GM21825 (cell line): ENCODE data around the gene CCDC92B.

ENCODE experiments used
- ATAC-seq: cut with Tn5 transposase; IDR thresholded peaks from one replicate; pipeline ENCODE4 v1.9.1; 2021; ENCODE audit warnings: mild to moderate bottlenecking, moderate library complexity; ENCODE audit not compliant: unreplicated experiment

The CCDC92B gene

DNA sequence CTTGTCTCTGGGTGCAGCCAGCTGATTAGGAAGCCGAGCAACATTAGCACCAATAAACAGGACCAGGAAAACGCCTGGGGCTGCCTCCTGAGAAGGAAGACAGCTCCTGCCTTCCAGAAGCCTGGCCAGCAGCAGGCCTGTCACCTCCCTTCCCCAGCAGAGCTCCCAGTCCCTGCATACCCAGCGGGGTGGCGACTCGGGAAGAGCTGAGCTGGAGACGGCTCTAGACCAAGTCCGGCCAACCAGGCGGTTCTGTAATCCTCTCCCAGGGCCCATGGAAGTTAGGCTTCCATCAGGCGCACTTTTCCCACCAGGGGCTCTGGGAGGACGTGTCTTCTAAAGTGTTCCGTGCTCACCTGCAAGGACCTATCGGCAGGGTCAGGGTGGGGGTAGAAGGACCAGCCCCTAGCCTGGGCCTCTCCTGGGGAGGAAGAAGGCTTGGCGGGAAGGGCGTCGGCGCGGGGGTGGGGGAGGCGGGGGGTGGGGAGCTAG, 25.9 kb downstream of the CCDC92B start:
- ATAC-seq = no peak

DNA sequence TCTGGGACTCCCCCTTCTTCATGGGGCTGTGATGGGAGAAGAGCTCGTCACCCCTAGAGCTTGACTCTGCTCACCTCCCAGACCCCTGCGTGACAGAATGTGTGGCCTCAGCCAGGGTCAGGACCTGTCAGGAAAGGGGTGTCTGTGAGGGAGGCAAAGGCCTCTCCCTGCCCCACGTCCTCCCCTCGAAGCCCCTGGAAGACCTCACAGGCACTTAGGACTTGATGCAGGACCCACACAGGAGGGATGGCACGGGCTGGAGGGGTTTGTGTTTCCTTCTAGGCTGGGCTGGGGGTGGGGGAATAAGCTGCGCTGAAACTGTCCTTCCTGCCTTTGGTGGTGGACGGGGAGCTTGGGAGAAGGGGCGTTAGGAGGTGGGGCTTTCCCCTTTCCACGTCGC, 26.8 kb downstream of the CCDC92B start:
- no peak for ATAC-seq

DNA sequence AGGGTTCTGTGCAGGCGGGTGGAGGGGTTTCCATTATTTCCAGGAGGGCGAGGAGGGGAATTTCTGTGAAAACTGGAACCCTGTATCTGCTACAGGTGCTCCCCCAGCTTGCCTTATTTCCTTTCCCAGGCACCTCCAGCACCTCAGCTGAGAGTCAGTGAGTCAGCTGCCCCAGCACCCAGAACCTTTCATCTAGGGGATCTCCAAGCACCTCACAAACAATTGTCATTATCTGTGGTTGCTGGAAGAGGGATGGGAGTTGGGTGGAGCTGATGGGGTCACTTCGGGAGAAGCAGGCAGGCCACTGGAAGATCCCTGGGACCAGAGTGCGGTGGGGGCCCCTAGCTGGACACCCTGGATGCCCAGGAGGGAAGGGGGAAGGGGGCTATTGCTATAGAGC, 27.8 kb downstream of the CCDC92B start:
- ATAC-seq = no peak

- ATAC-seq = no peak
Measured at GRCh38 chr17:2719861-2720260, 29.6 kb downstream of the CCDC92B start.

- no peak for ATAC-seq
Measured at GRCh38 chr17:2718150-2718938, 31.1 kb downstream of the CCDC92B start.

DNA sequence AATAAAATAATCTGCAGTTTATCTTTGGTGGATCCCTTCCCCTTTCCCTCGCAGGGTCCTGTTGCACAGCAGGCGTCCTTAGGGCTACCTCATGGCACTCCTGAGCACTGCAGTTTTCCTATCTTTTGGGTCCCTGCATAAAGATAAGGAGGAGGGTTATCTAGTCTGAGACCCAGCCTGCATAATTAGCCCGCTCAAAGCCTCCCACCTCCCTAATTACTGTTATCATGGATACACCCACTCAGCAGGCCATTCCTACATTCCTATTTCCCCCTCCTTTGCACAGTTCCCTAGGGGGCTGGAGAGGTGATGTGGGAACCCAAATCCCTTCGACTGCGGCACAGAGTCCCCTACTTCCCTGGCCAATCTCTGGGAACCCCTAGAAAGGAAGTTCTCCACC, 32.8 kb downstream of the CCDC92B start:
- no peak for ATAC-seq

GRCh38 chr17:2713881-2714280, 35.6 kb downstream of the CCDC92B start:
- ATAC-seq = no peak

- ATAC-seq = no peak
Measured at GRCh38 chr17:2712300-2713043, 37.0 kb downstream of the CCDC92B start.

- peak; percentile 56 for ATAC-seq
Measured at GRCh38 chr17:2711608-2712299, 37.7 kb downstream of the CCDC92B start, which contains the start of gene CLUH. CLUH (minus strand) TSS chr17:2711764; CDS start chr17:2711661, 103 bp downstream.

DNA sequence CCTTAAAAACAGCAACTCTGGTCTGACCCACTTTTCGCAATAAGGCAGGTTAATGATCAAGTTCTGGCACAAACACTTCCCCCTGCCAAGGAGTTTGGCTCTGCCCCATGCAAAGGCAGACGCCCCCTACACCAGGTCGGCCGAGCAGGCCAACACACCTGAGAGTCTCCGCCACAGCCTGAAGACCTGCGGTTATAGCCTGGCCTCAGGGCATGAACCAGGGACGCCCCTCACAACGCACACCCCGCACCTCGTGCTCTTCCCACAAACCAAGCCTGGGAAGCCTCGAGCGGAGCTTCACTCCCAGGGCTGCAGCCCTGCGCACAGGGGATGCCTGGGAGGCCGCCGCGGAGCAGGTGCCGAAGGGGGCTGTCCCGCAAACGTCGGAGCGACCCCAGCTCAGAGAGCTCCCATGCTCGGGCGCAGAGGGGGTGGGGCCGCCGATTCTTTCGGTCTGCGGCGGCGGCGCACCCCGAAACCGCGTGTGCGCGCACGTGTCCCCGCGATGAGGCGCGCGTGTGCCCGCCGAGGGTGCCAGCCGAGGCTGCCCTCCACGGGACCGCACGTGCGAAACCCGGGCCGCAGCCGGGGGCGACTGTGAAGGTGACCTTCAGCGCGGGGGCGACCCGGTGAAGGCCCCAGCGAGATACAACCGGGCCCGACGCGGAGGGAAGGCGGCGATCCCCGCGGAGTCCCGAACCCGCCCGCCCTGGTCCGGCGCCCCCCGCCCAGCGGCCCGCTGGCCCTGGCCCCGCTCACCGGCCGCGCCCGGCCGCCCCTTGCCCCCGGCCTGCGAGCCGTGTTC, 38.4 kb downstream of the CCDC92B start:
- ATAC-seq = peak; percentile 15

- ATAC-seq = no peak
Measured at GRCh38 chr17:2710071-2710802, 39.2 kb downstream of the CCDC92B start.

- no peak for ATAC-seq
Measured at GRCh38 chr17:2709183-2709661, 40.2 kb downstream of the CCDC92B start.

DNA sequence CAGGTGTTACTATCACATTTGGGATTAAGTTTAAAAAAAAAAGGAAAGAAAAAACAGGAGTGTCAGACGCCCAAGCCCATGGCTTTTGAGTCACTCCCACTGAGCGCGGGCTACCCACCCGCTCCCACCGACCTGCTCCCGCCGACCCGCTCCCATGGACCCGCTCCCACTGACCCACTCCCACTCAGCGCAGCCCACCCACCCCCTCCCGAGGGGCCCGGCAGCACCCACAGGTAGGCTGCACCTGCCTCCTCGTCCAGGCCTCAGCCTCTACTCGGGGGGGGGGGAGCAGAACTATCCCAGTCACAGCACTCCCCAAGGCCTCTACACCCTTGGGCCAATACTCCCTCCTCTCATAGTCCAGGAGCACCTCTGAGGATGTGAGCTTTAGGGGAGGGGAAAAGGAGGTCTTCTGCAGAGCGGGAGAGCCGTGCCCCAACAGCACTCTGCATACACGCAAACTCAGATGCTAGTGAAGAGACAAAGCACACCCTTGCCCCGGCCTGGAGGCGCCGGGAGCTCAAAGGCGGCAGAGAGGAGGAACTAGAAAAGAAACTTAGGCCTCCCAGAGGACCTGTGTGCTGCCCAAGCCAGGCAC, 40.8 kb downstream of the CCDC92B start:
- no peak for ATAC-seq

DNA sequence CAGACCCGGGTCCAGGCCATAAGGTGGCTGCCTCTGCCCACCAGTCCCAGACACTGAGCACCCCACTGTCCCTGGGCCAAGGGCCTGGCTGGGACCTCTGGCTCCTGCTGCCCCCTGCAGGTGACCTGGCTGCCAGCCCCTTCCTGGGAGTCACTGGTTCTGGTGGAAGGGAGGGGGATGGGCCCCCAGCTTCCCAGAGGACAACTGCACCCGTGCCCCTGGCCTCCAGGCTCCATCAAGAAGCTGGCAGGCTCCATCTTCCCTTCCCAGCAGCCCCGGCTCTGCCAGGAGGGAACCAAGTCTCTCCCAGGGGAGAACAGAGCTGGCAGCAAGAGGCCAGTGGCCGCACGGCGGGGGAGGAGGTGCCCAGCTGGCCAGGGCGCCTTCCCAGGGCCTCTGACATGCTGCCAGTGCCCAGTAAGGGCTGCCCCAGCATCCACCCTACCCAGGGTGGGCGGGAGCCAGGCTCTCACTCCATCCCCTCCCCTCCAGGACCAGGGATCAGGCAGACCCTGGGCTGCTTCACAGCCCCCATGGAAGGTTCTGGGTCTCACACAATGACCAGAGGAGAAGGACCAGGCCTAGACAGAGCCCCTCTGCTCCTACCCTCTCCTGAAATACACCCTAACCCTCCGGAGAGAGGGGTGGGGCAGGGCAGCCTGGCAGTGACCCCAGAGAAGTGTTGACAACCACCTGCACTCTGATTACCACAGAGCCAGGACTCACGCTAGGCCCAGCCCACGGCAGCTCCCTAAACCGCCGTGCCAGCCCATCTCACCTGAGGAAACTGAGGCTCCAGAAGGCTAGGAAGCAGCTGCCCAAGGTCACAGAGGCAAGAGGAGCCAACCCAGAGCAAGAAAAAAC, 41.5 kb downstream of the CCDC92B start:
- ATAC-seq = no peak

- ATAC-seq = no peak
Measured at GRCh38 chr17:2706911-2707510, 42.4 kb downstream of the CCDC92B start.

- ATAC-seq = no peak
Measured at GRCh38 chr17:2705888-2706795, 43.3 kb downstream of the CCDC92B start.

DNA sequence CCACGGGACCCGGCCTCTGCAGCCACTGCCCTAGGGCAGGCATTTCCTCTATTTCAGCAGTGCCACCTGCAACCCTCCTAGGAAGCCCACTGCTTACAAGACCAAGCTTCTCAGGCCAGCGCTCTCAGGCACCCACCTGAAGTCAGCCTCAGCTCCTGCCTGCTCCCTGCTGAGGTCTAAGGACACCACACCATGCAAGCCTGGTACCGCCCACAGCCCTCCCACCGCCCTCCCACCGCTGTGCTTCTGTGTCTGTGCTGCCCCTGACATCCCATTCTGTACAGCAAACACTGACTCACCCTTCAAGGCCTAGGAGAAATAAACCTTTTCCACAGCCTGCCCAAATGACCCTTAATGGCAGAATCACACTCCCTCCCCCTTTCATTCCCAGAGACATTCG, 44.2 kb downstream of the CCDC92B start:
- no peak for ATAC-seq
